CD4-positive, alpha-beta T cell (primary cell): Measurements from ENCODE around the gene ZMYND11. TPM values are rescaled to one million over a fixed set of nuclear protein-coding genes. Genes with fewer than 3 reads are reported as not detected.
"Not testable (repeated sequence)": the region's sequence is repeated elsewhere in the genome, so short reads cannot be mapped to it uniquely, and the experiment has no call there.

Experiments used
- ATAC-seq: fragments of 200-7000 bp; cut with Tn5 transposase; one replicate; pipeline ENCODE4 v1.10.0; 2022; ENCODE audit warnings: mild to moderate bottlenecking; ENCODE audit not compliant: poor library complexity
- CTCF ChIA-PET: fragments of 350-600 bp; sonication (Branson Sonifier 250); formaldehyde crosslinking; loops from one replicate; lab custom pipeline; 2021; ENCODE audit warnings: antibody characterized with exemption, inconsistent platforms; lab: Charles Lee
- POLR2A ChIA-PET: fragments of 350-600 bp; sonication (Branson Sonifier 250); formaldehyde crosslinking; loops from one replicate; lab custom pipeline; 2021; ENCODE audit warnings: antibody characterized with exemption, inconsistent platforms; lab: Charles Lee
- DNase-seq, 14 experiments: peaks; one replicate each; pipeline ENCODE4 v3.0.0-alpha.2; 2013 to 2020; ENCODE audit warnings: mixed read lengths in 2 of 14
- H3K27ac ChIP-seq, 2 donors: one replicate each; pipeline versions ENCODE4 v1.5.1 to v1.7.0; 2013; ENCODE audit warnings: low read length in 2 of 2, low read depth in 1 of 2, mild to moderate bottlenecking in 1 of 2
- H3K27me3 ChIP-seq, 2 experiments: 1 replicate in 1 of 2; 2 replicates in 1 of 2; pipeline versions ENCODE4 v1.6.1 to v1.7.0; 2013; ENCODE audit warnings: low read length in 2 of 2, control low read depth in 1 of 2, mild to moderate bottlenecking in 1 of 2, moderate library complexity in 1 of 2; ENCODE audit not compliant: insufficient read depth in 2 of 2, control insufficient read depth in 1 of 2
- H3K36me3 ChIP-seq: one replicate; pipeline ENCODE4 v1.6.1; 2013; ENCODE audit warnings: low read length, control low read depth; ENCODE audit not compliant: insufficient read depth
- H3K4me1 ChIP-seq: one replicate; pipeline ENCODE4 v1.6.1; 2013; ENCODE audit warnings: low read length, control low read depth; ENCODE audit not compliant: insufficient read depth
- H3K4me3 ChIP-seq: one replicate; pipeline ENCODE4 v1.5.1; 2013; ENCODE audit warnings: mild to moderate bottlenecking, low read length, moderate library complexity
- H3K9me3 ChIP-seq, 2 experiments: 1 replicate in 1 of 2; 2 replicates in 1 of 2; pipeline versions ENCODE4 v1.6.1 to v1.7.0; 2013; ENCODE audit warnings: low read length in 2 of 2, mild to moderate bottlenecking in 2 of 2, control low read depth in 1 of 2, moderate library complexity in 1 of 2; ENCODE audit not compliant: control insufficient read depth in 1 of 2, insufficient read depth in 1 of 2
- H3K27ac Mint-ChIP-seq: one replicate; pipeline ENCODE4 v1.8.0; 2020; ENCODE audit warnings: mixed read lengths
- H3K27me3 Mint-ChIP-seq: one replicate; pipeline ENCODE4 v1.8.0; 2021; ENCODE audit warnings: mixed read lengths
- H3K36me3 Mint-ChIP-seq: one replicate; pipeline ENCODE4 v1.8.0; 2021; ENCODE audit warnings: low read depth, mixed read lengths
- H3K4me1 Mint-ChIP-seq: one replicate; pipeline ENCODE4 v1.8.0; 2021; ENCODE audit warnings: low read depth, mixed read lengths
- H3K4me3 Mint-ChIP-seq: one replicate; pipeline ENCODE4 v1.8.0; 2020; ENCODE audit warnings: mild to moderate bottlenecking, mixed read lengths
- H3K9me3 Mint-ChIP-seq: one replicate; pipeline ENCODE4 v1.8.0; 2020; ENCODE audit warnings: mixed read lengths
- intact Hi-C, 2 experiments: fragments of 100-400 bp; cut with DNase I in 1 of 2; cut with micrococcal nuclease in 1 of 2; formaldehyde crosslinking; loops; one replicate each; pipeline versions ENCODE4 v1.15.1 to v1.9.0; 2023 to 2025; cut with DNase I, micrococcal nuclease
- total RNA-seq, 174 experiments: library from RNA in 2 of 174; stranded (reverse) in 2 of 174; gene quantifications; one replicate each; pipeline ENCODE4 v1.2.3 and lab custom pipeline; 2021 to 2026
- TF ChIP-seq, protein P1 (sequence below): fragments of 200-600 bp; IDR thresholded peaks from one replicate; pipeline ENCODE4 v1.8.0; 2022; ENCODE audit warnings: antibody characterized with exemption, mild to moderate bottlenecking

Gene ZMYND11
- total RNA-seq, 2 experiments from 2014 or later: 19.9 to 22.2 TPM

DNA sequence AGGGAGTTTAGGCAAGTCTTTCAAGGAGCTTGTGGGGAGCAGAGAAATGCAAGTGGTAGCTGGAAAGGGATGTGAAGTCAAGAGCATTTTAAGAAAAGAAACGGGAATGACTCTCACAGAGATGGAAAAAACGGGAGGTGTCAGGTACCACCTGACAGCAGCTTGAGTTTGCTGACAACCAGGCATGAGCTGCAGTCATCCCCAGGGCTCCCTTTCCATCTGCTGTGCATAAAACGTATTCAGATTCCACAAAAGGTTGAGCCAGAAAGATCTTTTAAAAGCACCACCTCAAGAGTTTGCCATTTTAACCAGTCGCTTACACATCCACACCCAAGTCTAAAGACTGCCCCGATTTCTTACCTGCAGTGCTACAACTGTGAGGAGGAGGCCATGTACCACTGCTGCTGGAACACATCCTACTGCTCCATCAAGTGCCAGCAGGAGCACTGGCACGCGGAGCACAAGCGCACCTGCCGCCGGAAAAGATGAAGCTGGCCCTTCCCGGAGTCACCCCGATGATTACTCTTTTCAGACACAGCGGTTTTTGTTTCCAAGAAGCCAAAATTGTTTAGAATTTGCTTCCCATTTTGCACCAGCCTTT, 116.8 kb downstream of the ZMYND11 start:
- DNase-seq: no peak
- H3K27me3 ChIP-seq: no peaks in the 10 kb centered on the region
- ChIA-PET CTCF (no interaction called here), POLR2A (no interaction called here)
- no peaks in the 10 kb centered on the region for H3K9me3 ChIP-seq
- H3K9me3 Mint-ChIP-seq: no peaks in the 10 kb centered on the region
- intact Hi-C loops: no loop called here
- TF ChIP-seq, protein P1, sequence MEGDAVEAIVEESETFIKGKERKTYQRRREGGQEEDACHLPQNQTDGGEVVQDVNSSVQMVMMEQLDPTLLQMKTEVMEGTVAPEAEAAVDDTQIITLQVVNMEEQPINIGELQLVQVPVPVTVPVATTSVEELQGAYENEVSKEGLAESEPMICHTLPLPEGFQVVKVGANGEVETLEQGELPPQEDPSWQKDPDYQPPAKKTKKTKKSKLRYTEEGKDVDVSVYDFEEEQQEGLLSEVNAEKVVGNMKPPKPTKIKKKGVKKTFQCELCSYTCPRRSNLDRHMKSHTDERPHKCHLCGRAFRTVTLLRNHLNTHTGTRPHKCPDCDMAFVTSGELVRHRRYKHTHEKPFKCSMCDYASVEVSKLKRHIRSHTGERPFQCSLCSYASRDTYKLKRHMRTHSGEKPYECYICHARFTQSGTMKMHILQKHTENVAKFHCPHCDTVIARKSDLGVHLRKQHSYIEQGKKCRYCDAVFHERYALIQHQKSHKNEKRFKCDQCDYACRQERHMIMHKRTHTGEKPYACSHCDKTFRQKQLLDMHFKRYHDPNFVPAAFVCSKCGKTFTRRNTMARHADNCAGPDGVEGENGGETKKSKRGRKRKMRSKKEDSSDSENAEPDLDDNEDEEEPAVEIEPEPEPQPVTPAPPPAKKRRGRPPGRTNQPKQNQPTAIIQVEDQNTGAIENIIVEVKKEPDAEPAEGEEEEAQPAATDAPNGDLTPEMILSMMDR: no peak
- H3K27ac ChIP-seq: no peak overlapping the region
- H3K36me3 ChIP-seq: peaks cover 53% of the 10 kb centered on the region
- H3K36me3 Mint-ChIP-seq: peaks cover 77% of the 10 kb centered on the region
- ATAC-seq: no peak
- H3K27ac Mint-ChIP-seq: no peak overlapping the region
- H3K27me3 Mint-ChIP-seq: no peaks in the 10 kb centered on the region
- H3K4me1 Mint-ChIP-seq: no peaks in the 10 kb centered on the region
- H3K4me3 Mint-ChIP-seq: no peak overlapping the region
- no peak overlapping the region for H3K4me3 ChIP-seq
- no peaks in the 10 kb centered on the region for H3K4me1 ChIP-seq

DNA sequence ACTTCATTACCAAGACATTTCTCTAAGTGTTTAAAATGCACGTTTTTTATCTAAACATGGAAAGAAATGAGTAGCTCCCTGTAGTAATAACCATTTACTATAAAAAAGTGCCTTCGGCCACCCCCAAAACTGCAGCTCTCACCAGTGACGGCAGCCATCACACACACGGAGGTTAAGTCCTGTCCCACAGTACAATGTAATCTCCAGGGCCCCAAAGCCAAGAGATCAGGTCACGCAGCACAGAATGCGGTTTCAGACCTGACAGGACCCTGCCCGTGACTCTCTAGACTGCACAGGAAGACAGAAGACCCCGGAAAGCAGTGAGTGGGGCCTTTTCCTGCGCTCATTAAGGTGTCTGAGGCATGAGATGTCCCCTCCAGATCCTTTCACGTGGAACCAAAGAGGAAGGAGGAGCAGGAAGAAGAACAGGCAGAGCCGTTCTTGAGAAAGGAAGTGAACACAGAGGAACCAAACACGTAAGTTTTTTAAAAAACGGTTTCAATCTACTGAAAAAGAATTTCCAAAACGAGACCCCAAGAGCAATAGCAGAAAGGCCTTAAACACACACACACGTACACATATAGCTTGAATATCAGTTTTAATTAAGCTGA, 125.7 kb downstream of the ZMYND11 start:
- ATAC-seq (no peak), DNase-seq (no peak)
- Histone ChIP-seq H3K4me3 (no peak overlapping the region), H3K27ac (no peak overlapping the region), H3K36me3 (no peaks in the 10 kb centered on the region), H3K27me3 (no peaks in the 10 kb centered on the region), H3K4me1 (peaks cover 3% of the 10 kb centered on the region), H3K9me3 (no peaks in the 10 kb centered on the region)
- TF ChIP-seq, protein P1: no peak
- Mint-ChIP-seq H3K9me3 (no peaks in the 10 kb centered on the region), H3K27me3 (no peaks in the 10 kb centered on the region), H3K4me3 (no peak overlapping the region), H3K36me3 (no peaks in the 10 kb centered on the region), H3K4me1 (peaks cover 8% of the 10 kb centered on the region), H3K27ac (no peak overlapping the region)
- POLR2A ChIA-PET: interaction anchor here (0.8 kb wide), 1 partner anchor 77 kb away, joined by 3 read pairs; no protein-coding TSS in a partner anchor
- CTCF ChIA-PET: no interaction called here
- intact Hi-C loops: no loop called here

DNA sequence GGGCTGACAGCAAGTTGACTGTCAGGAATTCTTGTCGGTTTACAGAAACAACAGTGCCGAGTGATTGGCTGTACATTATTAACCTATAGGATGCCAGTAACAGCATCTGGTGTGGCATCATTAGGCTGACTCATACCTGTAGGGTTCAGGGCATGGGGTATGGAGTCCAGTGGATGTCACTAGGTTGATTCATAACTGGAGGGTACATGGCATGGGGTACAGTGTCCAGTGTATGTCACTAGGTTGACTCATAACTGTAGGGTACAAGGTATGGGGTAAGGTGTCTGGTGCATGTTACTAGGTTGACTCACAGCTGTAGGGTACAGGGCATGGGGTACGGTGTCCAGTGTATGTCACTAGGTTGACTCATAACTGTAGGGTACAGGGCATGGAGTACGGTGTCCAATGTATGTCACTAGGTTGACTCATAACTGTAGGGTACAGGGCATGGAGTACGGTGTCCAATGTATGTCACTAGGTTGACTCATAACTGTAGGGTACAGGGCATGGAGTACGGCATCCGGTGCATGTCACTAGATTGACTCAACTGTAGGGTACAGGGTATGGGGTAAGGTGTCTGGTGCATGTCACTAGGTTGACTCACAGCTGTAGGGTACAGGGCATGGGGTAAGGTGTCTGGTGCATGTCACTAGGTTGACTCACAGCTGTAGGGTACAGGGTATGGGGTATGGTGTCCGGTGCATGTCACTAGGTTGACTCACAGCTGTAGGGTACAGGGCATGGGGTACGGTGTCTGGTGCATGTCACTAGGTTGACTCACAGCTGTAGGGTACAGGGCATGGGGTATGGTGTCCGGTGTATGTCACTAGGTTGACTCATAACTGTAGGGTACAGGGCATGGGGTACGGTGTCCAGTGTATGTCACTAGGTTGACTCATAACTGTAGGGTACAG, 129.2 kb downstream of the ZMYND11 start:
- ATAC-seq, H3K27me3 ChIP-seq, H3K27ac ChIP-seq, H3K4me1 Mint-ChIP-seq, H3K4me3 ChIP-seq, H3K9me3 Mint-ChIP-seq, H3K36me3 ChIP-seq, intact Hi-C loops, H3K4me3 Mint-ChIP-seq, POLR2A ChIA-PET, DNase-seq, H3K4me1 ChIP-seq, H3K27ac Mint-ChIP-seq, H3K27me3 Mint-ChIP-seq, H3K9me3 ChIP-seq, CTCF ChIA-PET, H3K36me3 Mint-ChIP-seq: not testable (repeated sequence)

DNA sequence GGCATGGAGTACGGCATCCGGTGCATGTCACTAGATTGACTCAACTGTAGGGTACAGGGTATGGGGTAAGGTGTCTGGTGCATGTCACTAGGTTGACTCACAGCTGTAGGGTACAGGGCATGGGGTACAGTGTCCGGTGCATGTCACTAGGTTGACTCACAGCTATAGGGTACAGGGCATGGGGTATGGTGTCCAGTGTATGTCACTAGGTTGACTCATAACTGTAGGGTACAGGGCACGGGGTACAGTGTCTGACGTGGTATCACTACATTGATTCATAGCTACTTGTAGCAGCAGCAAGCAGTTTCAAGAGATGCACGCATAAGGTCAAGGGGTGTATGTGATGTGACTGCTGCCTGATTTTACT, 129.8 kb downstream of the ZMYND11 start:
- H3K4me3 ChIP-seq, H3K27ac Mint-ChIP-seq, POLR2A ChIA-PET, H3K27ac ChIP-seq, DNase-seq, ATAC-seq, CTCF ChIA-PET, H3K9me3 ChIP-seq, H3K27me3 Mint-ChIP-seq, intact Hi-C loops, H3K4me1 Mint-ChIP-seq, H3K4me3 Mint-ChIP-seq, H3K36me3 ChIP-seq, H3K9me3 Mint-ChIP-seq, H3K4me1 ChIP-seq, H3K27me3 ChIP-seq, H3K36me3 Mint-ChIP-seq: not testable (repeated sequence)

DNA sequence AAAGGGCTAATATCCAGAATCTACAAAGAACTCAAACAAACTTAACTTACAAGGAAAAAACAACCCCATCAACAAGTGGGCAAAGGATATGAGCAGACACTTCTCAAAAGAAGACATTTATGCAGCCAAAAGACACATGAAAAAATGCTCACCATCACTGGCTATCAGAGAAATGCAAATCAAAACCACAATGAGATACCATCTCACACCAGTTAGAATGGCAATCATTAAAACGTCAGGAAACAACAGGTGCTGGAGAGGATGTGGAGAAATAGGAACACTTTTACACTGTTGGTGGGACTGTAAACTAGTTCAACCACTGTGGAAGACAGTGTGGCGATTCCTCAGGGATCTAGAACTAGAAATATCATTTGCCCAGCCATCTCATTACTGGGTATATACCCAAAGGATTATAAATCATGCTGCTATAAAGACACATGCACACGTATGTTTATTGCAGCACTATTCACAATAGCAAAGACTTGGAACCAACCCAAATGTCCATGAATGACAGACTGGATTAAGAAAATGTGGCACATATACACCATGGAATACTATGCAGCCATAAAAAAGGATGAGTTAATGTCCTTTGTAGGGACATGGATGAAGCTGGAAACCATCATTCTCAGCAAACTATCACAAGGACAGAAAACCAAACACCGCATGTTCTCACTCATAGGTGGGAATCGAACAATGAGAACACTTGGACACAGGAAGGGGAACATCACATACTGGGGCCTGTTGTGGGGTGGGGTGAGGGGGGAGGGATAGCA, 130.7 kb downstream of the ZMYND11 start:
- not testable (repeated sequence) for ATAC-seq

More for the DNA sequence above, 130.7 kb downstream of the ZMYND11 start:
- H3K9me3 Mint-ChIP-seq, H3K36me3 ChIP-seq, CTCF ChIA-PET, H3K4me3 Mint-ChIP-seq, H3K4me1 Mint-ChIP-seq, intact Hi-C loops, H3K27me3 ChIP-seq, H3K4me3 ChIP-seq, DNase-seq, H3K36me3 Mint-ChIP-seq, H3K4me1 ChIP-seq, H3K9me3 ChIP-seq, POLR2A ChIA-PET, H3K27me3 Mint-ChIP-seq, H3K27ac ChIP-seq, H3K27ac Mint-ChIP-seq: not testable (repeated sequence)
